Fibroblast of skin of left quadriceps (primary cell): ENCODE results near the gene IKZF1.

Source experiments
- DNase-seq, 2 experiments: peaks; one replicate each; pipeline ENCODE4 v3.0.0-alpha.2; 2013; ENCODE audit warnings: low read depth in 2 of 2

IKZF1 gene

DNA sequence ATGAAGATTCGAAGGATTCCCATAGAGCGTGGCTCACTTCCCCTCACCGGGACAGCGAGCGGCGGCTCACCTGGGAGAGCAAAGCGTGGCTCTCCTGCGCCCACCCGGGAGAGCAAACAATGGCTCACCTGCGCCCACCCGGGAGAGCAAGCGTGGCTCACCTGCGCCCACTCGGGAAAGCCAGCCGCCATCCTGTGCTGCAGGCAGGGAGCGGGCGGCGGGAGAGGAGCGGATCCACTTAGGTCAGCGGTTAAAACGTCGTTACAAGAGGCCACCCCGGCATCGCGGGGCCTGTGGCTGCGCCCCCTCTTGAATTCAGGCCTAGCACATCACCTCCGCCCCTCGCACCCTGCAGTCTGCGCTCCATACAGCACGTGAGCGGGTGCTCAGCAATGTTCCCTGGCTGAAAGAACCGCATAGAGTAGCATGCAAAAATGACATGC lies 146.1 kb downstream of the IKZF1 start:
- no peak for DNase-seq
